GM12873 (cell line): ENCODE measurements around the gene MAPK7.

Source experiments
- TF ChIP-seq, protein P1 (sequence below): IDR thresholded peaks from 2 replicates; pipeline ENCODE4 v1.5.1; 2012; ENCODE audit warnings: low read depth, mild to moderate bottlenecking, moderate library complexity, low read length, control low read depth; ENCODE audit not compliant: insufficient read depth; ENCODE audit errors: missing control alignments

Gene MAPK7

DNA sequence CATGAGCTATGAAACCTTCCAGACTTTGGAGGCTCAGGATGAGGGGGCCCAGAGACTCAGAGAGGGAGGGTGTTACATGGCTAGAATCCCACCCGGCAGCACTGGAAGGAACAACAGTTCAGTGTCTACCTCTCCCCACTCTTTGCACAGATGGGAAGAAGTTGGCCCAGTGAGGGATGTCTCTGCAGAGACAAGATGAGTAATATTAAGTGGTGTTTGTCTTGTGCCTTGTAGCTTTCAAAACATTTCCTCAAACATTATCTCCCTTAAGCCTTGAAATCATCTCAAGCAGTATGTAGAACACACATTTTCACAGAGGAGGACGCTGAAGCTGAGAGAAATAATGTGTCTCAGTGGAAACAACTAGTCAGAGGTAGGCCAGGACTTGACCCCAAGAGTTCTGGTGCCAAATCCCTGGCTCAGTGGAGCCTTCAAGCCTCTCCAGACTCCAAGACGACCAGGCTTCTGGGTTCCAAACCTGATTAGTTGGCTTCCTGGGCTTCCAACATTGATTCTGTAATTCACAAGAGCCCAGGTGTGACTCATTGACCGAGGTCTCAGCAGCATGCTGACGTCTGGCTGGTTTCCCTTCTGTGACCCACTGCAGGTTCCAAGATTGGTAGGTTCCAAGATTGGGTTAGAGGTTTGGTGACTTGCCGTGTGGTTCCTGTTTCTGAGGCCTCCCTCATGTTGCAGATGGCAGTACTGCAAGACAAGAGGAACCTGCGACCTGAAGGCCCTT is 40.1 kb downstream of the MAPK7 start:
- TF ChIP-seq, protein P1, sequence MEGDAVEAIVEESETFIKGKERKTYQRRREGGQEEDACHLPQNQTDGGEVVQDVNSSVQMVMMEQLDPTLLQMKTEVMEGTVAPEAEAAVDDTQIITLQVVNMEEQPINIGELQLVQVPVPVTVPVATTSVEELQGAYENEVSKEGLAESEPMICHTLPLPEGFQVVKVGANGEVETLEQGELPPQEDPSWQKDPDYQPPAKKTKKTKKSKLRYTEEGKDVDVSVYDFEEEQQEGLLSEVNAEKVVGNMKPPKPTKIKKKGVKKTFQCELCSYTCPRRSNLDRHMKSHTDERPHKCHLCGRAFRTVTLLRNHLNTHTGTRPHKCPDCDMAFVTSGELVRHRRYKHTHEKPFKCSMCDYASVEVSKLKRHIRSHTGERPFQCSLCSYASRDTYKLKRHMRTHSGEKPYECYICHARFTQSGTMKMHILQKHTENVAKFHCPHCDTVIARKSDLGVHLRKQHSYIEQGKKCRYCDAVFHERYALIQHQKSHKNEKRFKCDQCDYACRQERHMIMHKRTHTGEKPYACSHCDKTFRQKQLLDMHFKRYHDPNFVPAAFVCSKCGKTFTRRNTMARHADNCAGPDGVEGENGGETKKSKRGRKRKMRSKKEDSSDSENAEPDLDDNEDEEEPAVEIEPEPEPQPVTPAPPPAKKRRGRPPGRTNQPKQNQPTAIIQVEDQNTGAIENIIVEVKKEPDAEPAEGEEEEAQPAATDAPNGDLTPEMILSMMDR, result no peak

DNA sequence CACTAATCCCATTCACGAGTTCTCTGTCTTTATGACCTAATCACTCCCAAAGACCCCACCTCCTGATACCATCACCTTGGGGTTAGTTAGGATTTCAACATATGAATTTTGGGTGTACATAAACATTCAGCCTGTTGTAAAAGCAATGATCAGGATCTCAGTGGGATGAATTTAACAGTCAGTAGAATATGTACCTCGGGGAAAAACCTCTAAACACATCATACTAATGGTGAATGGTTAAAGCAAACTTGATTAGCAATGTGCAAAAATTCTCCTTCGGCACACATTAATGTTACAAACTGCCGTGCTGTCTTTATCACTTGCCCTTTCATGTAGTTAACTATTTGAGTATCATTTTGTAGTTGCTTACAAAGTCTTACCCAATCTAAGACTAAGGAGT is 42.9 kb downstream of the MAPK7 start:
- TF ChIP-seq, protein P1, result no peak

DNA sequence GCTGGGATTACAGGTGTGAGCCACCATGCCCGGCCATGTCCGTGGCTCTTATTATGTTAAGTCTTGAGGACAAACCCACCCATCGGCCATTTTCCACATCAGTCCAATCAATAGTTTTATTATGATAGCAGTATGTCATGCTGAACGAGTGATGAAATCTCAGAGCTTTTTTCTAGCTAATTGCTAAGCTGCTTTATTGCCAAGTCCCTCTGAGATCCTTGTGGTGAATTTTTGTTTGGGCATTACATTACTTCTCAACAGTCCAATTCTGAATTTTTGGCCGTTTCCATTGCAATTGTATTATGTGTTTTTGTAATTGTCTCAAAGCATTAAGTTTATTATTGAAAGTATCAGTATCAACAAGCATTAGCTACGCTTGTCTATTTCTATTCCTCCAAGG is 43.6 kb downstream of the MAPK7 start:
- TF ChIP-seq, protein P1, result no peak

DNA sequence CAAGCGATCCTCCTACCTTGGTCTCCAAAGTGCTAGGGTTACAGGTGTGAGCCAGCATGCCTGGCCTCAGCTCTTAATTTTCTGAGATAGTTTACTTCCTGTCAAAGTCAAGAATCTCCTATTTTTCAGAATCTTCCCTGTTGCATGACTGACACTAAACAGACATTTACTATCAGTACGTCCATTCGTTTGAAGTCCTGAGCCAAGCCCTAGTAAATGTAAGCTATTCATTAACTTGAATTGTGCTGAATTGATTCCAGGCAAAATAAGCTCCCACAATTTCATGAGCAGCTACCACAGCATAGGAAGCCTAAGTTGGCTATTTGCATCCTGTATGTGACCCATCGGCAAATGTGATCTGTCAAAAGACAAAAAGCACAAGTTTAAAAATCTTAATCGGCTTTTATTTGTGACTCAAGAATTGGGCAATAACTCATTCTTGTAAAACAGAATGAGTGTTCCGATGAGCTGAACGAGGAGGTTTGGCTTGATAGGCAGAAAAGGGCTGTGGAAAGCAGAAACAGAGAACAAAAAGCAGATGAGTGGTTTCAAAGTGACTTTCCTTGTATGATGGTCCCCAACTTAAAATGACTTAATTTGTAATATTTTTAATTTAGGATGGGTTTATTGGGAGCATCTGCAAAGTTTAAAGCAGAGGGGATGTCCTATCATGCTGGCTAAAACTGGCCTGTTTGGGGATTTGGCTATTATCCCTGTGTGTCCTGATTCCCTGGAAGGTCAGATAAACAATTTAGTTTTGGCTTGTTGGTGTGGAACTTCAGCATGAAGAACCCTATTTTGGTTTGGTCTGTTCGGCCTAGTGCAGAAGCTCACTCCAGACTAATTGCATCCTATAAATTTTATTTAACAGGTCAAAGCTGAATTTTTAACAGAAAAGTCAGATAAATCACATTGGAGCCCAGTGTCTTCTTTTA is 46.9 kb downstream of the MAPK7 start:
- TF ChIP-seq, protein P1, result no peak

DNA sequence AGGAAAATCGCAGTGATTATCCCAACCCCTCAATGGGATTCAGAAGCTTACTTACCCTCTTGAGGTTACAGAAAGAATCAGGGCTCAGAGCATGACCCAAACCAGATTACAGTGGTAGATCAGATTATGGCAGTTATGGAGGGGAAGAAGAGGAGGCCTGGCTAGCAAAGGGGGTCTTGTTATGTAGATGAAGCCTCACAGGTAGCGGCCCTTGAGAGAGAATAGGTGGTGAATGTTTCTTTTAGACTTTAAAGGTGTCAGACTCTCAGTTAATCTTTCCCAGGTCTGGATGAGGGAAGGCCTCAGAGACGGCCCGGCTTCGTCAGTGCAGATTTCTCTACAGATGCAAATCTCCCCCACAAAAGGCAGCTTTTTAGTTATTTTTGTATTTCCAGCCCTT is 48.3 kb downstream of the MAPK7 start:
- TF ChIP-seq, protein P1, result no peak

DNA sequence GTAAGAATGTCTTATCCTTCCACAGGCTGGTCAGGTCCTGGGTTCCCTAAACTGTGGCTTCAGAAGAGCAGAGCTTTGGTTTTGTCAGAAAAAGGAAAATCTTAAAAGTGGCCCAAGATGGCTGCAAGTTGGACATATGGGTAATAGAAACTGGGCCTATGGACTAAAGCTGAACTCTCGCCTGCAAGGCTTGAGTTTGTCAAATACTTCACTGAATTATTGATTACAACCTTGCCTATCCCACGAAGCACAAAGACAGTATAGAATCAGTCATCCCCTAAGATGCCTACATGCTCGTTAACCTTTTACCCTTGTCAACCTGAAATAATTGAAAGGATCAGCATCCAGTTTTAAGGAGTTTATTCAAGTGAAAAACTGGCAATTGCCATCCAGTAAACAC is 53.4 kb downstream of the MAPK7 start:
- TF ChIP-seq, protein P1, result no peak
